GM12801 (cell line): ENCODE measurements around the gene MSI2.

Experiments used
- TF ChIP-seq, protein P1 (sequence below): IDR thresholded peaks from one replicate; pipeline ENCODE4 v1.5.1; 2011; ENCODE audit warnings: control low read depth; ENCODE audit not compliant: insufficient read length; ENCODE audit errors: extremely low read depth

The MSI2 gene

DNA sequence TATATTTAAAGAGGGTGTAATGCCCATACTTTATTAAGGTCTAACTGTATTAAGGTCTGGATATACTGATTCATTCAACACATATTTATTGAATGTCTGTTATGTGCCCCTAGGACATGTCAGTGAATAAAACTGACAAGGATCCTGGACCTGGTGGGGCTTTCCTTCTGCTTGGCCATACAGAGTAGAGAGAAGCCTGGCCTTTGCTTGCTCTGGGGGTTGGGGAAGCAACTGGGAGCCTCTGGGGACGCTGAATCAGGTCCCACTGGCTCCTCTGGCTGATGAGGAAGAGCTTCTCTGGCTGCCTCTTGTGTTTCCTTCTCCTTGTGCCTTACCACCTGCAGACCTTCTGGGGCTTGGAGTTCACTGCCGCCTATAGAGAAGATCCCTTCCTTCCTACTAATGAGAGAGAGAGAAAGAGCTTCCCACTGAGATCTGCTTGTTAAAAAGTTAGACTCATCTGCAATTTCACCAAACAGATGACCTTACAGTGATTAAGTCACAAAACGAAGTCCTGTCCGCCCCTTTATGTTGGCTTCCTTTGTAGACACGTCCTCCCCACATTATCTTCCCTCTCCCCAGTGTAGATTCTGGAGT is 49.7 kb downstream of the MSI2 start:
- TF ChIP-seq, protein P1, sequence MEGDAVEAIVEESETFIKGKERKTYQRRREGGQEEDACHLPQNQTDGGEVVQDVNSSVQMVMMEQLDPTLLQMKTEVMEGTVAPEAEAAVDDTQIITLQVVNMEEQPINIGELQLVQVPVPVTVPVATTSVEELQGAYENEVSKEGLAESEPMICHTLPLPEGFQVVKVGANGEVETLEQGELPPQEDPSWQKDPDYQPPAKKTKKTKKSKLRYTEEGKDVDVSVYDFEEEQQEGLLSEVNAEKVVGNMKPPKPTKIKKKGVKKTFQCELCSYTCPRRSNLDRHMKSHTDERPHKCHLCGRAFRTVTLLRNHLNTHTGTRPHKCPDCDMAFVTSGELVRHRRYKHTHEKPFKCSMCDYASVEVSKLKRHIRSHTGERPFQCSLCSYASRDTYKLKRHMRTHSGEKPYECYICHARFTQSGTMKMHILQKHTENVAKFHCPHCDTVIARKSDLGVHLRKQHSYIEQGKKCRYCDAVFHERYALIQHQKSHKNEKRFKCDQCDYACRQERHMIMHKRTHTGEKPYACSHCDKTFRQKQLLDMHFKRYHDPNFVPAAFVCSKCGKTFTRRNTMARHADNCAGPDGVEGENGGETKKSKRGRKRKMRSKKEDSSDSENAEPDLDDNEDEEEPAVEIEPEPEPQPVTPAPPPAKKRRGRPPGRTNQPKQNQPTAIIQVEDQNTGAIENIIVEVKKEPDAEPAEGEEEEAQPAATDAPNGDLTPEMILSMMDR, result no peak

DNA sequence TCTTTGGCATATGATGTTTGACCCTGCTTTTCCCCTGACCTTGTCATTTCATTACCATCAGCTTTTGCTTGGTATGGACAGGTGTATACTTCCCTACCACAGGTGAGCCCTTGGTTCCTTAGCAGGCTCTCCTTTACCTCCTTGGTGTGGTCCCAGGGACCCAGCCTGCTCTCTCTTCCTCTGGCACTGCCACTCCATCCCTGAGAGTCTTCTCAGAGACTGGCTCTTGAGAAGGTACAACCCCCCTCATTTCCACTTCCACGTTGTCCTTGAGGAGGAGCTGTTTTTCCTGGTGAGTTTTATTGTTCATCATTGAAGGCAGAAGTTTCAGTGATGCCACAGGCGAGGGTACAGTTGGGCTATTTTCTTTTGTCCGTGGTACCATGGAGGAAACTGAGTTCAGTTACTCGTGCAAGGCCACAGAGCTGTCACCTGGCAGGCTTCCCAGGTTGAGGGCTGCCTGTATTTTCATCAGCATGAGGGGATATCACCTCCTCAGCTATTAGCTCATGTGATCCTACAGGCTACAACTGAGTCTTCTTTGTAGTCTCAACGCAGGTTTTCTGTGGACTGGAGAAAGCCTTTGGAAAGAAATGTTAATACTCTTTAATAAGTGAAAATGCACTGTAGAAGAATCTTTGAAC is 52.3 kb downstream of the MSI2 start:
- TF ChIP-seq, protein P1, result no peak

DNA sequence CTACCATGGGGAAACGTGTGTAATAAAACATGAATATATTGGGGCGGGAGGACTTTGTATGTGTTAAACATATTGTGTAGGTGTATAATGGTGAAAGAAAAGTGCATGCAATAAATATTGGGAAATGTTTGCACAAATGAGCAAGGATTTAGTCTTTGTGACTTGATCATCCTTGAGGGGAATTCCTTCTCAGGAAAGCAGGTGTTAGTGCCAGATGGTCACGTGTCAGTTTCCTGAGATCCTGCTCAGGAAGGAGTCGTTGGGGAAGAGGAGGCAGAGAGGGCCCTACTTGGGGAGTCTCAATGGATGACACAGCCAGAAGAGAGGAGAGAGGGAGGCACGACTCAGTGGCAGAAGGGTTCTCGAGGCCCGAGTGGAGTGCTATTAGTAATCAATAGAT is 53.2 kb downstream of the MSI2 start:
- TF ChIP-seq, protein P1, result no peak

DNA sequence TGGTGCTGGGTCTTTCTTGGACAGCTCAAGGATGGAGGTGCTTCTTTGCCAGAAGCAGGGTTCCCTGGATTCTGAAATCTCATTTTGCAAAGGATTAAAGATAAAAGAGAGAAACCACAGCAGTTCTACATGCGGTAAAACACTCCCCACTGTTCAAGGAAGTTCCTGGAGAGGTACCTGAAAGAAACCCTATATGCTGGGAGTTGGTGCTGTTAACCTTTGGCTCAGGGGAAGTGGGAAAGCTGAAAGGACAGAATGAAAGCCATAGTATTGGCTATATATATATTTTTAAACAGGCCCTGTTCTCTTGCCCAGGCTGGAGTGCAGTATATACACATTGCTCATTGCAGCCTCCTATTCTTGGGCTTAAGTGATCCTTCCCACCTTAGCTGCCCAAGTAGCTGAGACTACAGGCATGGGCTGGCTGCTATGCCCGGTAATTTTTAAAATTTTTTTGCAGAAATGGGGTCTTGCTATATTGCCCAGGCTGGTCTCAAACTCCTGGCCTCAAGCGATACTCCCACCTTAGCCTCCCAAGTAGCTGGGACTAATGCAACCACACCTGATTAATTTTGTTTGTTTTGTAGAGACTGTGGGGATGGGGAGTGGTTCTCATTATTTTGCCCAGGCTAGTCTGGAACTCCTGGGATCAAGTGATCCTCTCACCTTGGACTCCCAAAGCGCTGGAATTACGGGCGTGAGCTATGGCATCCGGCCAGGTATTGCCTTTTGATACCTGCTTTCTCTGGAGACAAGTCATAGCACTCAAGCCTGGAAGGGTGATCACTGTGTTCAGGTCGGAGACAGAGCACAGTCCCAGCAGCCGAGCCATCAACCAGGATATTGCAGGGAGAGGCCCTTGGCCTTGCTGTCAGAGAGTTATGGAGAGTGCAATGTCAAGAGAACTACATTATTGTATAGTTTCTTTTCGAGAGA is 55.2 kb downstream of the MSI2 start:
- TF ChIP-seq, protein P1, result no peak

DNA sequence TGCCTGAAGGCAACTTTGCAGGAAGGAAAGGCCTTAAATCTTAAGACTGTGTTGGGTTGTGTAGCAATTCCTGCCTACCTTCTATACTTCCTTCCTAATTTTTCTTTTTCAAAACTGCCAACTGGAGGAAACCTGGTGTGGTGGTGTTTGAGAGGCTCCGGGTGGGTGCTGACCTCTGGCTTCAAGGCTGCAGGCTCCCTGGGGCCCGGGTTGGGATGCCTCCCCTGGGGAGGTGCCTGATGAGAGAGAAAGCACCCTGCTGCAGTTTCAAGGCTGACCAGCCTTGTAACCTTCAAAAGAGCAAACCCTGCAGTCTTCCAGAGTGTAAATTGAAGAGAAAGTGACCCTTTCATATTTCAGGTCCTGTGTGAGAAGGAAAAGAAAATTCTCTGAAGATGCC is 55.9 kb downstream of the MSI2 start:
- TF ChIP-seq, protein P1, result no peak

DNA sequence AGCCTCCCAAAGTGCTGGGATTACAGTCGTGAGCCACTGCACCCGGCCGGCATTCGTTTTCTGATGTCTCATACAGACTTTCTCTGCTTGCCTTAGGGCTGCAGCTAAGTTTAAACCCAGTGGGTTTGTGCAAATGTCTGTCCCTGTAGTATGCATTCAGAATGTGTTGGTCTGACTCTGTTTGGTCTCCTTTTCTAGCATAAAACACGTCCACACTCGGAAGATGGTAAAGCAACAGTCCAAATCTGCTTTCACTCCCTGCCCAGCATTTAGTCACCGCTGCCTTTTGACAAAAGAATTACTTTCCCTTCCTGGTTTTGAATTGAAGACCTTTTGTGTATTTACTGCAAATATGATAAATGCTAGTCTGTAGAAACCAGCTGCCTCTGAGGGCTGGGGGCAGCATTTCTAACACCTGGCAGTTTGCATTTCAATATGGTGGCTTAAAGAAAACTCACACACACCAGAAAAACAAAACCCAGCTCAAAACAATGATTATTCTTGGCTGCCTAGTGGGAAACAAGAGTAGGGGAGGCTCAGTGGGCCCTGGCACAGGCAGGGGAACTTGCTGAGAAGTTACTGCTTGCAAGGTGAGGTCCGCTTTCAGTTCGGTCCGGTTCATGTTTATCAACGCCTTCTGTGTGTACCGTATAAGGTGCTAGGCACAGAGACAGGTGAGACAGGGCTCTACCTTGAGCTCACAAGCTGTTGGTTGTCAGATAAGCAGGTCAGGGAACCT is 56.9 kb downstream of the MSI2 start:
- TF ChIP-seq, protein P1, result no peak
